ENCODE data around the gene CAMLG.
"Not testable (repeated sequence)": the region's sequence is repeated elsewhere in the genome, so short reads cannot be mapped to it uniquely, and the experiment has no call there.

CAMLG gene

DNA sequence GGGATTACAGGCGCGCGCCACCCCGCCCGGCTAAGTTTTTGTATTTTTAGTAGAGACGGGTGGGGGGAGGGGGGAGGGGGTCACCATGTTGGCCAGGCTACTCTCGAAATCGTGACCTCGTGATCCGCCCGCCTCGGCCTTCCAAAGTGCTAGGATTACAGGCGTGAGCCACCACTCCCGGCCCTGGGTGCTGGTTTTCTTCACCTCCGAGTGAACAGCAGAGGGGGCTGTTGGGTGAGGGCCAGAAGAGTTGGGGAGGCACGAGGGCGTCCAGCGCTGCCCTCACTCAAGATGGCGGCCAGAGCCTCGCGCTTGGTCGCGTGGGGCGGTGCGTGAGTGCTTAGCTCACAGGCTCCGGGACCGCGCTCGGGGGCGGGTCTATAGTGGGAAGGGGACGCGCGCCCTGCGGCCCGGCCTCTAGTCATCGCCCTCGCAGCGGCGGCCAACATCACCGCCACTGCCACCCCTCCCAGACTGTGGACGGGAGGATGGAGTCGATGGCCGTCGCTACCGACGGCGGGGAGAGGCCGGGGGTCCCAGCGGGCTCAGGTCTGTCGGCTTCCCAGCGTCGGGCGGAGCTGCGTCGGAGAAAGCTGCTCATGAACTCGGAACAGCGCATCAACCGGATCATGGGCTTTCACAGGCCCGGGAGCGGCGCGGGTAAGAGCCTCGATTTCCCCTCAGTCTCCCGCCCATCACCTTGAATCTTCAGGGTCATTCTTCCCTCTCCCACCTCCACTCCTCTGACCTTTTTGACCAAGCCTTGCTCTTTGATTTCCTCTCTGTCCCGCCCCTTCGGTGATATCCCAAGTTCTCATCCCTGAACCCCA, at the start of gene CAMLG:
Gene CAMLG, plus strand, starts transcription at position 416 of the 830 bp plus-strand sequence. Its CDS starts 73 bp downstream, at position 489.
- peak; percentile 97 for DNase-seq (ENCODE audit: low spot score)

GRCh38 chr5:134690144-134690543, 48.2 kb upstream of the CAMLG start:
- not testable (repeated sequence) for DNase-seq (ENCODE audit: low spot score)

DNA sequence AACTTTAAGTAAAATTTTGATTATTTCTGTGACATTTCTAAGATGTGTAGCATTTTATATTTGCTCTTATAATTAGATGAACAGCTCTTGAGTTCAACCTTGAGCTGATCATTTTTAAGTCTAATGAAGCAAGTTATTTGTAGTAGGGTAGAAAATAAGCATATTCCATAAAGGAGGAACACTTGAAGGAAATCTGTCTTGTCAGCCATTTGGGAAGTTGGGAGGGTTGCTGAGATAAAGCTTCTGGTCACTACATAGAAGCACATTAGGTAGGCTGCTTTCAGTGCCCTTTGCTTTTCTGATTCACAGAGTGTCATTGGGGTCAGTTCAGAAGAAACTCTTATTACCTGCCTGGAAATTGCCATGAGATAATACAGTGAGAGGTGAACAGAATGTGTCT, 45.6 kb upstream of the CAMLG start:
- DNase-seq (ENCODE audit: low spot score), result no peak

GRCh38 chr5:134708301-134708700, 30.0 kb upstream of the CAMLG start:
- no peak for DNase-seq (ENCODE audit: low spot score)

DNA sequence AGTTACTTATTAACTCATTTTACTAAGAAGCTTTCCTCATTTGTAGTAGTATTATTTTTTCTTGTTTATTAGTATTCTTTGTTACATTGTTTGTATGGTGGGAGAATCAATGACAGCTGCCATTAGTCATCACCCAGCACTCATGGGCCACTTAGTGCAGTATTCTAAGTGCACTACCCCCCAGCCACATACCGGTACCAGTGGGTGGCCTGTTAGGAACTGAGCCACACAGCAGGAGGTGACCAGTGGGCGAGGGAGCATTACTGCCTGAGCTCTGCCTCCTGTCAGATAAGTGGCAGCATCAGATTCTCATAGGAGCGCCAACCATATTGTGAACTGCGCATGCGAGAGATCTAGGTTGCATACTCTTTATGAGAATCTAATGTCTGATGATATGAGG, 24.2 kb upstream of the CAMLG start:
- DNase-seq (ENCODE audit: low spot score), result no peak

- DNase-seq (ENCODE audit: low spot score), result no peak
These were observed 23.8 kb upstream of the CAMLG start for GRCh38 chr5:134714541-134714940.

- DNase-seq (ENCODE audit: low spot score), result not testable (repeated sequence)
These were observed 22.9 kb upstream of the CAMLG start for GRCh38 chr5:134715466-134715865.

GRCh38 chr5:134724872-134725271, 13.5 kb upstream of the CAMLG start:
- DNase-seq (ENCODE audit: low spot score), result no peak

GRCh38 chr5:134732819-134733218, 5.5 kb upstream of the CAMLG start:
- DNase-seq (ENCODE audit: low spot score), result no peak

- no peak for DNase-seq (ENCODE audit: low spot score)
These were observed 3.1 kb upstream of the CAMLG start for GRCh38 chr5:134735243-134735642.

GRCh38 chr5:134736173-134736812, 2.1 kb upstream of the CAMLG start:
- no peak for DNase-seq (ENCODE audit: low spot score)

DNA sequence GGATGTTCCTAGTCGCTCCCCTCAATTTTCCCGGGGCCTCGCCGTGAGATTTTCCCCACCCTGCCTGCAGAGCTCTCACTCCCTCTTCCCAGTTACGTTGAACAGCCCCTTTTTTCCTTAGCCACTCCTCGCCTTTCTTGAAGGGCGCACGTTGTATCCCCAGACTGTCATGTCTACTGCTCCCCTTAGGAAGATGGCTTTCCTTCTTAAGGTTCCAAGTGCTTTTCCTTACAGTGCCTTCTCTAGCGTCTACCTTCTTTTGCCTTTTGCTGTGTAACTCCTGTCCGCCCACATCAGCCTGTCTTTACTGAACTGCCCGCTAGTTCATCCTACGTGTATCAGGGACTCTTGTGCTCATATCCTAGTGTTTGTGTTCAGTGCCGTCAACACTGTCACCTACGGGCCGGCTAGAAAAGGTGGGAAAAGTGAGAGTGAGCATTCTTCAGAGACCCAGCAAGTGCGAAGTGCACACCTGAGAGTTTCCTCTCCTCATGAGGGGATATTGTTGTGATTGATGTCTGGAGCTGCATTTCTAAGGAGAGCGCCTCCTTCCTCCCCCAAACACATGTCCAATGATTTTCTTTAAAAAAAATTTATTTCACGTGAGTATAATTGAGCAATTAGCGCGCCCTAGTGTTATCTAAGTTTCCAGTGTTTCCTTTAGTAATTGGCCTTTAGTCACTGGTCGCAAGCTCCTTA, 764 bp downstream of the CAMLG start:
- peak; percentile 33 for DNase-seq (ENCODE audit: low spot score)

GRCh38 chr5:134741052-134741451, 2.7 kb downstream of the CAMLG start:
- no peak for DNase-seq (ENCODE audit: low spot score)

DNA sequence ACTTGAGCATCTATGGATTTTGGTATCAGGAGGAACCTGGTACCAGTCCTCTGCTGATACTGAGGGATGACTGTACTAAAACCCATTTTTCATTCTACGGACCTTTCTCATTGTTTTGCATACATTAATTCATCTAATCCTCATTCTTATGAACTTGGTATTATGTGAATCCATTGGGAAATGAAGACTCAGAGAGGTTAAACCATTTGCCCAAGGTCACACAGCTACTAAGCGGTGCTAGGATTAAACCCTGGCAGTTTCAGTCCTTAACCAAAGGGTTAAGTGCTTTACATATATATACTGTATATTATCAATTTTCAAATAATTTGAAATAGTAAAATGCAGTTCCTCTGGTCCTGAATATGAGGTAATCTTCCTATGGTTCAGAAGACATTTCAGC, 3.8 kb downstream of the CAMLG start:
- no peak for DNase-seq (ENCODE audit: low spot score)

DNA sequence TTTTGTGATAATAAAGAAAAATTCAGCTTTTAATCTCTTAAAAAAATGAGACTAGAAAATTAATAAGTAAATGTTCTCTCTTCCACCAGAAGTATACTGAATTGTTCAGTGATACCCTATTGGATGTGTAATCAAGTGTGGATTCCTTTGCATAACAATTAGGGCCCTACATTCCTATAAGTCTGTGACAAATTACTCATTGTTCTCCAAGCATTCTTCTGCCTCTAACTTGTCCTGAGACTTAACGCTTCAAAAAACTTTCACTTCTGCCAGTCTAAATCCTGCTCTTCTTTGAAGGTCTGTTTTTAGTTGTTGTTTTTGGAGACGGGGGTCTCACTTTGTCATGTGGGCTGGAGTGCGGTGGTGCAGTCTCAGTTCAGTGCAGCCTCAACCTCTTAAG, 11.1 kb downstream of the CAMLG start:
- DNase-seq (ENCODE audit: low spot score), result no peak

DNA sequence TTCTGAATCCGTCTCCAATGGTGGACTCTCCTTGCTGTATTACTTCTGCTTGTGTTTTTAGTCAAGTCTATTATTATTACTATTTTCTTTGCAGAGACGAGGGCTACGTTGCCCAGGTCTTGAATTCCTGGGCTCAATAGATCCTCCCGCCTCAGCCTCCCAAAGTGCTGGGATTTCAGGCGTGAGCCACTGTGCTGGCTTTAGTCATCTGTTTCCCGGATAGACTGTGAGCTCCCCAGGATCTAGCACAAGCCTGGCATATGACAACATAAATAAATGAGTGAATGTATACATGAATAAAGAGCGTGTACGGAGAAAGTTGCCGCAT, 19.8 kb downstream of the CAMLG start:
- DNase-seq (ENCODE audit: low spot score), result no peak

GRCh38 chr5:134758504-134759341, 20.4 kb downstream of the CAMLG start, which contains the start of gene DDX46:
DDX46 (plus strand) TSS chr5:134758779; CDS start chr5:134758939, 160 bp downstream.
- peak; percentile 95 for DNase-seq (ENCODE audit: low spot score)

GRCh38 chr5:134767528-134768291, 29.4 kb downstream of the CAMLG start:
- not testable (repeated sequence) for DNase-seq (ENCODE audit: low spot score)

DNA sequence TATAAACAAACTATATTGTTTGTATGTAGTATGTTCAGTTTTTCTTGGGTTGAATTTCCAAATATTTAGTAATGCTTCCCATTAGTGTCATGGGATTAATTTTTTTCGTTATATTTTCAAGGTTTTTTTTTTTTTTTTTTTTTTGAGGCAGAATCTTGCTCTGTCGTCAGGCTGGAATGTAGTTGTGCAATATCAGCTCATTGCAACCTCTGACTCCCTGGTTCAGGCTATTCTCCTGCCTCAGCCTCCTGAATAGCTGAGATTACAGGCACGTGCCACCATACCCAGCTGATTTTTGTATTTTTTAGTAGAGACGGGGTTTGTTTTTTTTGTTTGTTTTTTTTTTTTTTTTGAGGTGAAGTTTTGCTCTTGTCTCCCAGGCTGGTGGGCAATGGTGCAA, 30.9 kb downstream of the CAMLG start:
- DNase-seq (ENCODE audit: low spot score), result no peak

DNA sequence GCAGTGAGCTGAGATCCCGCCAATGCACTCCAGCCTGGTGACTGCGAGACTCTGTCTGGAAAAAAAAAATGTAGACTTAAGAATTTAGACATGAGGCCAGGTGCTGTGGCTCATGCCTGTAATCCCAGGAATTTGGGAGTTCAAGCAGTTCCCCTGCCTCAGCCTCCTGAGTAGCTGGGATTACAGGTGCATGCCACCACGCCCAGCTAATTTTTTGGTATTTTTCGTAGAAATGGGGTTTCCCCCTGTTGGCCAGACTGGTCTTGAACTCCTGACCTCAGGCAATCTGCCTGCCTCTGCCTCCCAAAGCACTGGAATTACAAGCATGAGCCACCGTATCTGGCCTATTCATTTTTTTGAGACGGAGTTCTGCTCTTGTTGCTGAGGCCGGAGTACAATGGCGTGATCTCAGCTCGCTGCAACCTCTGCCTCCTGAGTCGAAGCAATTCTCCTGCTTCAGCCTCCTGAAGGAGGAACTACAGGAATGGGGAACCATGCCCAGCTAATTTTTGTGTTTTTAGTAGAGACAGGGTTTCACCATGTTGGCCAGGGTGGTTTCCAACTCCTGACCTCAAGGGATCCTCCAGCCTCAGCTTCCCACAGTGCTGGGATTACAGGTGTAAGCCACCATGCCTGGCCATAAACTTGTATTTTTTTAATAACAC, 34.2 kb downstream of the CAMLG start:
- DNase-seq (ENCODE audit: low spot score), result no peak

DNA sequence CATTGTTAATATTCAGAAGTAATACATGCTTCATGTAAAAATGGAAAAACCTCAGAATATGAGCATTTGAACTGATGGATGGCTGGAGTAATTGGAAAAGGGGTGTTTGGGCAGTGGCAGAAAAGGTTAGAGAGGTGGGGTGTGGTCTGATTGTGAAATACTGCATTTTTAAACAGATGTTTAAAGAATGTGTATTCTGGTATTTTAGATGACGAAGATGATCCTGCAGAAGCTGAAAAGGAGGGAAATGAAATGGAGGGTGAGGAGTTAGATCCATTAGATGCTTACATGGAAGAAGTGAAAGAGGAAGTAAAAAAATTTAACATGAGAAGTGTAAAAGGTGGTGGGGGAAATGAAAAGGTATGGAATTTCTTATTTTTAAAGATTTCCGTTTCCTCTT, 39.0 kb downstream of the CAMLG start:
- DNase-seq (ENCODE audit: low spot score), result no peak
